Lower lobe of right lung (tissue), 2 donors: ENCODE measurements around the gene SLX4. TPM values are rescaled to one million over a fixed set of nuclear protein-coding genes. Genes with fewer than 3 reads are reported as not detected.

Source experiments
- ATAC-seq, 2 donors: fragments of 200-7000 bp; cut with Tn5 transposase; one replicate each; pipeline ENCODE4 v1.9.1; 2020 to 2022; ENCODE audit warnings: mild to moderate bottlenecking in 2 of 2, moderate library complexity in 2 of 2
- DNase-seq: peaks from one replicate; pipeline ENCODE4 v3.0.0-alpha.2; 2020
- H3K27ac ChIP-seq: fragments of 200-600 bp; one replicate; pipeline ENCODE4 v1.8.0; 2022
- H3K27me3 ChIP-seq: fragments of 200-600 bp; one replicate; pipeline ENCODE4 v1.8.0; 2022; ENCODE audit warnings: low read depth
- H3K36me3 ChIP-seq: fragments of 200-600 bp; one replicate; pipeline ENCODE4 v1.8.0; 2022; ENCODE audit warnings: mild to moderate bottlenecking
- H3K4me1 ChIP-seq: fragments of 200-600 bp; one replicate; pipeline ENCODE4 v1.8.0; 2022
- H3K4me3 ChIP-seq: fragments of 200-600 bp; one replicate; pipeline ENCODE4 v1.8.0; 2022; ENCODE audit warnings: mild to moderate bottlenecking
- H3K9me3 ChIP-seq: fragments of 200-600 bp; one replicate; pipeline ENCODE4 v1.8.0; 2022
- CTCF ChIP-seq: fragments of 200-600 bp; IDR thresholded peaks from one replicate; pipeline ENCODE4 v1.8.0; 2022; ENCODE audit warnings: antibody characterized with exemption, mild to moderate bottlenecking
- intact Hi-C: fragments of 100-400 bp; cut with DNase I; formaldehyde crosslinking; loops from one replicate; pipeline ENCODE4 v1.11.0; 2022
- total RNA-seq: library from RNA; stranded (reverse); fragmentation: NEBNext Ultra II Directional; extraction: Animal tissue kit (Norgen Biotek cat#: 25700); gene quantifications from one replicate; pipeline ENCODE4 v1.2.1, GENCODE V29; 2021
- donor health status: DM: no; HTN: yes; CAD: no; lungs with severe emphysema.

SLX4 gene
- total RNA-seq, 1 donor from 2014 or later, result 5.7 TPM

- Histone ChIP-seq H3K4me1 (no peaks in the 10 kb centered on the region), H3K27me3 (no peaks in the 10 kb centered on the region), H3K4me3 (no peak overlapping the region), H3K9me3 (no peaks in the 10 kb centered on the region), H3K27ac (no peak overlapping the region), H3K36me3 (peaks cover 39% of the 10 kb centered on the region)
- intact Hi-C loops, result no loop called here
- no peak for ATAC-seq
- no peak for TF ChIP-seq CTCF
- no peak for DNase-seq
Observed at GRCh38 chr16:3542601-3543373, 68.6 kb downstream of the SLX4 start.

GRCh38 chr16:3541527-3542155, 69.8 kb downstream of the SLX4 start:
- Histone ChIP-seq H3K9me3 (no peaks in the 10 kb centered on the region), H3K4me1 (no peaks in the 10 kb centered on the region), H3K27me3 (no peaks in the 10 kb centered on the region), H3K4me3 (no peak overlapping the region), H3K36me3 (peaks cover 46% of the 10 kb centered on the region), H3K27ac (no peak overlapping the region)
- no peak for DNase-seq
- TF ChIP-seq CTCF, result no peak
- ATAC-seq, result no peak
- intact Hi-C loops, result no loop called here

GRCh38 chr16:3538222-3538621, 73.2 kb downstream of the SLX4 start:
- peaks cover 77% of the 10 kb centered on the region for H3K36me3 ChIP-seq
- H3K4me3 ChIP-seq, result no peak overlapping the region
- DNase-seq (no peak), ATAC-seq (no peak)
- no peak for TF ChIP-seq CTCF
- H3K4me1 ChIP-seq, result no peaks in the 10 kb centered on the region
- H3K9me3 ChIP-seq, result no peaks in the 10 kb centered on the region
- intact Hi-C loops, result no loop called here
- no peaks in the 10 kb centered on the region for H3K27me3 ChIP-seq
- no peak overlapping the region for H3K27ac ChIP-seq

- TF ChIP-seq CTCF, result no peak
- intact Hi-C loops, result no loop called here
- Histone ChIP-seq H3K36me3 (peaks cover 84% of the 10 kb centered on the region), H3K27me3 (no peaks in the 10 kb centered on the region), H3K9me3 (no peaks in the 10 kb centered on the region), H3K27ac (no peak overlapping the region), H3K4me1 (no peaks in the 10 kb centered on the region), H3K4me3 (no peak overlapping the region)
- no peak for ATAC-seq
- DNase-seq, result no peak
Observed at GRCh38 chr16:3536851-3537250, 74.6 kb downstream of the SLX4 start.

GRCh38 chr16:3536271-3536731, 75.1 kb downstream of the SLX4 start:
- intact Hi-C loops, result no loop called here
- Histone ChIP-seq H3K27ac (no peak overlapping the region), H3K27me3 (no peaks in the 10 kb centered on the region), H3K9me3 (no peaks in the 10 kb centered on the region), H3K36me3 (peaks cover 84% of the 10 kb centered on the region), H3K4me1 (no peaks in the 10 kb centered on the region), H3K4me3 (no peak overlapping the region)
- TF ChIP-seq CTCF, result no peak
- DNase-seq (no peak), ATAC-seq (no peak)
